Tibial nerve (tissue), 4 donors: ENCODE results near the gene SLC24A3.

Experiments
- CTCF ChIP-seq, 5 experiments: fragments of 200-600 bp in 3 of 5; fragments of 450-650 bp in 2 of 5; sonication (generic) in 3 of 5; IDR thresholded peaks; one replicate each; pipeline ENCODE4 v1.5.1; 2016 to 2019; ENCODE audit warnings: antibody characterized with exemption in 5 of 5, mild to moderate bottlenecking in 3 of 5, moderate library complexity in 2 of 5
- EP300 ChIP-seq, 2 donors: sonication (generic); formaldehyde crosslinking; IDR thresholded peaks; one replicate each; pipeline ENCODE4 v1.6.1; 2017; ENCODE audit warnings: antibody characterized with exemption in 2 of 2, mild to moderate bottlenecking in 1 of 2
- POLR2A ChIP-seq, 2 donors: fragments of 450-650 bp; IDR thresholded peaks; one replicate each; pipeline ENCODE4 v1.6.1; 2017; ENCODE audit warnings: antibody characterized with exemption in 2 of 2, mild to moderate bottlenecking in 2 of 2, moderate library complexity in 2 of 2

DNA sequence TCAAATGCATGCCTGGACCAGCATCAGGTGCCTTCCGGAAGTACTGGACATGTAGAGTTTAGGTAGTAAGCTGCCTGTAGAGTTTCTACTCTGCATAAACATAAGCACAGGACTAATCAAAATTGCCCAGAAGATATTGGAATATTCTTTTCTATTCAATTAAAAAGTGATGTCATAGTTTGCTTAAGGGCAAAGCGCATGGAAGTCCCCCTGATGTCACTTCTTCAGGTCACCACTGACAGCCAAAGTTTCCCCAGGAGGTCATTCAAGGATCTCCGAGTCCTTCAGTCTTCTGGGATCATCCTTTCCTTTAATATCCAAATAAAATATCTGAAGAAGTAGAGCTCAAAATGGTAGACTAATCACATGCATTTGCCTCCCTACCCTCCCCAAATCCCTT lies 528.1 kb downstream of the SLC24A3 start:
- TF ChIP-seq POLR2A (IDR thresholded peaks at IDR 0.05) = no peak
- TF ChIP-seq CTCF (IDR thresholded peaks at IDR 0.05) = no peak
- TF ChIP-seq EP300 (IDR thresholded peaks at IDR 0.05) = no peak
